GM15510 (cell line): ENCODE data around the gene MAML3.

Source experiments
- POLR2A ChIP-seq: IDR thresholded peaks from 3 replicates; pipeline ENCODE4 v1.6.1; 2011; ENCODE audit warnings: borderline replicate concordance; ENCODE audit not compliant: insufficient read length; ENCODE audit errors: extremely low read depth

The MAML3 gene

GRCh38 chr4:140103676-140104075 lies 50.3 kb downstream of the MAML3 start:
- TF ChIP-seq POLR2A = no peak

- TF ChIP-seq POLR2A = no peak
Measured at GRCh38 chr4:140102421-140102820, 51.6 kb downstream of the MAML3 start.

GRCh38 chr4:140100771-140101170 lies 53.2 kb downstream of the MAML3 start:
- no peak for TF ChIP-seq POLR2A

GRCh38 chr4:140099983-140100382 lies 54.0 kb downstream of the MAML3 start:
- no peak for TF ChIP-seq POLR2A

- no peak for TF ChIP-seq POLR2A
Measured at GRCh38 chr4:140098455-140099160, 55.4 kb downstream of the MAML3 start.

- no peak for TF ChIP-seq POLR2A
Measured at GRCh38 chr4:140097572-140097971, 56.4 kb downstream of the MAML3 start.

- no peak for TF ChIP-seq POLR2A
Measured at GRCh38 chr4:140096921-140097320, 57.1 kb downstream of the MAML3 start.

GRCh38 chr4:140096483-140096861 lies 57.5 kb downstream of the MAML3 start:
- no peak for TF ChIP-seq POLR2A

GRCh38 chr4:140095694-140096482 lies 58.1 kb downstream of the MAML3 start:
- no peak for TF ChIP-seq POLR2A

GRCh38 chr4:140094438-140095420 lies 59.3 kb downstream of the MAML3 start:
- no peak for TF ChIP-seq POLR2A

GRCh38 chr4:140092094-140092851 lies 61.7 kb downstream of the MAML3 start:
- TF ChIP-seq POLR2A = no peak

GRCh38 chr4:140091305-140091704 lies 62.7 kb downstream of the MAML3 start:
- no peak for TF ChIP-seq POLR2A

GRCh38 chr4:140090215-140090731 lies 63.7 kb downstream of the MAML3 start:
- no peak for TF ChIP-seq POLR2A

- TF ChIP-seq POLR2A = no peak
Measured at GRCh38 chr4:140089216-140089615, 64.8 kb downstream of the MAML3 start.
